Psoas muscle (tissue), 8 donors: Measurements from ENCODE around the gene ZNF469. TPM values are rescaled to one million over a fixed set of nuclear protein-coding genes. Genes with fewer than 3 reads are reported as not detected.
A peak's percentile ranks its signal among the peaks of the same experiment; 100 is the strongest.

ENCODE experiments used
- ATAC-seq, 4 donors: fragments of 200-7000 bp; cut with Tn5 transposase; one replicate each; pipeline ENCODE4 v1.9.1; 2020; ENCODE audit warnings: moderate library complexity in 3 of 4, mild to moderate bottlenecking in 2 of 4
- DNase-seq, 2 donors: peaks; one replicate each; pipeline ENCODE4 v3.0.0-alpha.2; 2020
- H3K27ac ChIP-seq: fragments of 200-600 bp; one replicate; pipeline ENCODE4 v1.8.0; 2022
- H3K27me3 ChIP-seq, 3 donors: fragments of 200-600 bp in 1 of 3; one replicate each; pipeline versions ENCODE4 v1.6.1 to v1.8.0; 2013 to 2022; ENCODE audit warnings: low read length in 2 of 3, mild to moderate bottlenecking in 2 of 3, moderate library complexity in 1 of 3; ENCODE audit not compliant: insufficient read depth in 3 of 3
- H3K36me3 ChIP-seq, 2 donors: fragments of 200-600 bp in 1 of 2; one replicate each; pipeline versions ENCODE4 v1.6.1 to v1.8.0; 2013 to 2022; ENCODE audit warnings: low read depth in 1 of 2, mild to moderate bottlenecking in 1 of 2, moderate library complexity in 1 of 2; ENCODE audit not compliant: insufficient read depth in 1 of 2
- H3K4me1 ChIP-seq: fragments of 200-600 bp; one replicate; pipeline ENCODE4 v1.8.0; 2022
- H3K4me3 ChIP-seq: fragments of 200-600 bp; one replicate; pipeline ENCODE4 v1.8.0; 2022; ENCODE audit warnings: mild to moderate bottlenecking
- H3K9me3 ChIP-seq: fragments of 200-600 bp; one replicate; pipeline ENCODE4 v1.8.0; 2022
- WGBS, 3 donors: extraction: QIAGEN DNeasy Blood & Tissue Kit; methylation state at CpG; one replicate each; pipeline versions ENCODE4 v1.1.6 to v1.1.7; 2013; 5-methylcytosine and 5-hydroxymethylcytosine counted together
- intact Hi-C, 2 donors: fragments of 100-400 bp; cut with DNase I; formaldehyde crosslinking; loops; one replicate each; pipeline versions ENCODE4 v1.11.0 to v1.14.2; 2022
- polyA plus RNA-seq, 3 donors: library from polyadenylated mRNA; stranded (reverse); fragments of 200-250 nt; gene quantifications; one replicate each; pipeline ENCODE4 v1.2.3, GENCODE V29; 2013
- total RNA-seq, 4 donors: library from RNA; stranded (reverse); fragmentation: NEBNext Ultra II Directional in 2 of 4; extraction: Animal tissue kit (Norgen Biotek cat#: 25700) in 2 of 4; gene quantifications; one replicate each; pipeline versions ENCODE4 v1.2.1 to v1.2.4, GENCODE V29; 2021 to 2023
- TF ChIP-seq, protein P1 (sequence below): fragments of 200-600 bp; IDR thresholded peaks from one replicate; pipeline ENCODE4 v1.8.0; 2022; ENCODE audit warnings: antibody characterized with exemption
- donor health status: healthy with polysubstance abuse.
- donor health status: DM: no; HTN: no; CAD: no; lungs with moderate emphysema.
- donor health status: Bipolar disorder and iron deficiency.
- donor health status: healthy.
- donor health status: DM: yes; HTN: yes; CAD: no.
- donor health status: DM: no; HTN: no; CAD: no.
- donor health status: DM: no; HTN: no; CAD: no.
- donor health status: DM: yes; HTN: yes; CAD: no.

ZNF469 gene
- total and polyA plus RNA-seq, 7 donors, result 0.08 to 1.7 (median 0.30) TPM

- H3K9me3 ChIP-seq, result no peaks in the 10 kb centered on the region
- no peaks in the 10 kb centered on the region for H3K36me3 ChIP-seq
- peak in 1 of 2 donors; percentile 17 for DNase-seq
- no peak for ATAC-seq
- intact Hi-C loops, result no loop called here
- WGBS, 3 donors, result 85 to 96% (median 89%) methylated on average over 5 of the region's 5 CpGs
- no peak overlapping the region for H3K27ac ChIP-seq
- peaks cover 18% of the 10 kb centered on the region for H3K4me1 ChIP-seq
- TF ChIP-seq, protein P1, sequence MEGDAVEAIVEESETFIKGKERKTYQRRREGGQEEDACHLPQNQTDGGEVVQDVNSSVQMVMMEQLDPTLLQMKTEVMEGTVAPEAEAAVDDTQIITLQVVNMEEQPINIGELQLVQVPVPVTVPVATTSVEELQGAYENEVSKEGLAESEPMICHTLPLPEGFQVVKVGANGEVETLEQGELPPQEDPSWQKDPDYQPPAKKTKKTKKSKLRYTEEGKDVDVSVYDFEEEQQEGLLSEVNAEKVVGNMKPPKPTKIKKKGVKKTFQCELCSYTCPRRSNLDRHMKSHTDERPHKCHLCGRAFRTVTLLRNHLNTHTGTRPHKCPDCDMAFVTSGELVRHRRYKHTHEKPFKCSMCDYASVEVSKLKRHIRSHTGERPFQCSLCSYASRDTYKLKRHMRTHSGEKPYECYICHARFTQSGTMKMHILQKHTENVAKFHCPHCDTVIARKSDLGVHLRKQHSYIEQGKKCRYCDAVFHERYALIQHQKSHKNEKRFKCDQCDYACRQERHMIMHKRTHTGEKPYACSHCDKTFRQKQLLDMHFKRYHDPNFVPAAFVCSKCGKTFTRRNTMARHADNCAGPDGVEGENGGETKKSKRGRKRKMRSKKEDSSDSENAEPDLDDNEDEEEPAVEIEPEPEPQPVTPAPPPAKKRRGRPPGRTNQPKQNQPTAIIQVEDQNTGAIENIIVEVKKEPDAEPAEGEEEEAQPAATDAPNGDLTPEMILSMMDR, result no peak
- H3K27me3 ChIP-seq, result no peaks in the 10 kb centered on the region
- no peak overlapping the region for H3K4me3 ChIP-seq
Measured at GRCh38 chr16:88385112-88385594, 2.4 kb downstream of the ZNF469 start.

DNA sequence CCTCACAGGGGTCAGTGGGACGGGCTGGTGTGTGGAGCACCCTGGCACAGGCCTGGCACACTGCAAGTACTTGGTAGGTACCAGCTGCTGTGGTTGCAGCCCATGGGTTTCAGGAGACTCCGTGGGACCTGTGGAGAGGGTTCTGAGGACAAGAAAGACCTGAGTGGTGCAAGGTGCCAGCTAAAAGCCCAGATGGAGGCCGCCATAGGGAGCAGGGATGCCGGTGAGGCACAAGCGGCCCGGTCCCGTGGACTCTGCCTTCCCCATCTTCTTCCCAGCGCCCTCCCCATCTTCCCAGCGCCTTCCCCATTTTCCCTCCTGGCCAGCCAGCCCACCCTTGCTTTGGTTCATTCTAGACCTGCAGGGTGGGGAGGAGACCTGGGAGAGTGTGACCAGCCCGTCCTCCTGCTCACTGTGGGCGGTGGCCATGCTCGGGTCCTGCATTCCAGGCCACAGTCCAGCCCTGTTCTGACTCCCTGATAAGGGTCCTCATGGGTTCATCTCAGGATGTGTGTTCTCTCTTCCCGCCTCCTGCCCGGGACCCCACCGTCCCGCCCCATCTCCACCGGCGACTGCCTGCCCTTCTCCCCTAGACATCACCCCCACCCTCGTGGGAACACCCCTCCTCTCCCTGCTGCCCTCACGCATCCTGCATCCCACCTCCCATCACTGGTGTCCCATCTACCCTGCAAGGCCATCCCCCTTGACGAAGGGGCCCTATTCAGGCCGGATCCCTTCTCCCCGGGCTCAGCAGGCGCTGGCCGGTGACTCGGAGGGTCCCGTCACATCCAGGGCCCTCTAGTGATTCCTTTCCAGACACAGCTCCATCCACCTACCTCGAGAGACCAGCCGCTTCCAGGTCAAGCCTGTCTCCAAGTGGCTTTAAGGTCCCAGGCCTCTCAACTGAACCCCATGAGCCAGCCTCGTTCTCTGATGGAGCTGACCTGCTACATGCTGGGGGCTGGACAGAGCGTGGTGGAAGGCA is 3.4 kb downstream of the ZNF469 start:
- H3K27ac ChIP-seq, result no peak overlapping the region
- DNase-seq, result peak; percentile 13 to 40
- intact Hi-C loops, result no loop called here
- H3K4me1 ChIP-seq, result peaks cover 25% of the 10 kb centered on the region
- no peak overlapping the region for H3K4me3 ChIP-seq
- H3K27me3 ChIP-seq, result no peaks in the 10 kb centered on the region
- TF ChIP-seq, protein P1, result no peak
- 90 to 92% (median 91%) methylated on average over 31 of the region's 31 CpGs for WGBS, 3 donors
- no peaks in the 10 kb centered on the region for H3K9me3 ChIP-seq
- no peak for ATAC-seq
- H3K36me3 ChIP-seq, result no peaks in the 10 kb centered on the region

DNA sequence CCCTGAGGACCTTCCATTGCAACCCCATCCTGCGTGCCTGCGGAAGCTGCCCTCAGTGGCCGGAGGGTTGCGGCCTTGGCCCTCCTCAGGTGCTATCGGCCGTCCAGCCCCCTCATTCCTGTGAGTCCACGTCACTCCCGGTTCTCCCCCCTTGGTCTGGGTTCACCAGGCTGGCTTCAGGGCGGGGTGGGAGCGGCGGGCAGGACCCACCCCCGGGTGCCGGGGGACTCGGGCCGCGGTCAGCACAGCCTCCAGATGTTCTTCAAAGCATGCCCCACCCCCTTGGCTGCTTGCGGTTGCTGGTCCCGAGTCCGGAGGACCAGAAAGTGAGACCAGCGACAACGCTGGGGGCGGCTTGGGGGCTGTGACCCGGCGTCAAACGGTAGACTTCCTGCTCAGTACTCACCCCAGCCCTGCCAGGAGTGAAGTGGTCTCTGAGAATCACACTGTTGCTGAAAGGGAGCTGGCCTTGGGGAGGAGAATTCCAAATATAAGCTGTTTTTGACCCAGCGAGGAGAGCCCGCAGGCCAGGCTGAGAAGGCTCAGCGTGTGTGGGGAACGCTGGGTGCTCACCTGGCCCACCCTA is 4.5 kb downstream of the ZNF469 start:
- intact Hi-C loops, result no loop called here
- DNase-seq (peak; percentile 12 to 51), ATAC-seq (no peak)
- Histone ChIP-seq H3K27me3 (no peaks in the 10 kb centered on the region), H3K36me3 (no peaks in the 10 kb centered on the region), H3K27ac (no peak overlapping the region), H3K9me3 (no peaks in the 10 kb centered on the region), H3K4me1 (peaks cover 29% of the 10 kb centered on the region), H3K4me3 (no peak overlapping the region)
- TF ChIP-seq, protein P1, result no peak
- WGBS, 3 donors, result 69 to 78% (median 71%) methylated on average over 26 to 29 of the region's 29 CpGs

GRCh38 chr16:88387941-88388627 is 5.3 kb downstream of the ZNF469 start:
- no peak overlapping the region for H3K4me3 ChIP-seq
- intact Hi-C loops, result no loop called here
- peaks cover 33% of the 10 kb centered on the region for H3K4me1 ChIP-seq
- TF ChIP-seq, protein P1, result no peak
- H3K27me3 ChIP-seq, result no peaks in the 10 kb centered on the region
- H3K9me3 ChIP-seq, result no peaks in the 10 kb centered on the region
- ATAC-seq (peak; percentile 35 to 74 (median 54)), DNase-seq (peak; percentile 24 to 88)
- 23 to 38% (median 28%) methylated on average over 27 of the region's 27 CpGs for WGBS, 3 donors
- H3K27ac ChIP-seq, result peak overlapping the region; percentile 11
- no peaks in the 10 kb centered on the region for H3K36me3 ChIP-seq
